CD8-positive, alpha-beta memory T cell (primary cell): ENCODE measurements around the gene PALLD. TPM values are rescaled to one million over a fixed set of nuclear protein-coding genes. Genes with fewer than 3 reads are reported as not detected.

Experiments
- CTCF ChIA-PET: fragments of 350-600 bp; sonication (Branson Sonifier 250); formaldehyde crosslinking; loops from one replicate; lab custom pipeline; 2021; ENCODE audit warnings: antibody characterized with exemption; lab: Charles Lee
- POLR2A ChIA-PET: fragments of 350-600 bp; sonication (Branson Sonifier 250); formaldehyde crosslinking; loops from one replicate; lab custom pipeline; 2021; ENCODE audit warnings: antibody characterized with exemption; lab: Charles Lee
- DNase-seq, 5 donors: peaks; one replicate each; pipeline versions ENCODE4 v3.0.0 to v3.0.0-alpha.2; 2020 to 2022; ENCODE audit warnings: mixed read lengths in 1 of 5
- H3K27ac ChIP-seq: one replicate; pipeline ENCODE4 v1.7.0; 2013; ENCODE audit warnings: low read depth, mild to moderate bottlenecking, low read length, moderate library complexity
- H3K27me3 ChIP-seq: 2 replicates; pipeline ENCODE4 v1.7.0; 2013; ENCODE audit warnings: low read length, mild to moderate bottlenecking; ENCODE audit not compliant: insufficient read depth, poor library complexity, severe bottlenecking
- H3K36me3 ChIP-seq: 2 replicates; pipeline ENCODE4 v1.7.0; 2013; ENCODE audit warnings: mild to moderate bottlenecking, low read length, moderate library complexity; ENCODE audit not compliant: insufficient read depth
- H3K4me1 ChIP-seq: 2 replicates; pipeline ENCODE4 v1.7.0; 2013; ENCODE audit warnings: mild to moderate bottlenecking, low read length, moderate library complexity; ENCODE audit not compliant: insufficient read depth
- H3K4me3 ChIP-seq: 2 replicates; pipeline ENCODE4 v1.7.0; 2013; ENCODE audit warnings: mild to moderate bottlenecking, low read length
- H3K9me3 ChIP-seq: 2 replicates; pipeline ENCODE4 v1.7.0; 2013; ENCODE audit warnings: mild to moderate bottlenecking, low read length
- H3K27ac Mint-ChIP-seq, 8 donors: one replicate each; pipeline ENCODE4 v1.8.0; 2020 to 2021; ENCODE audit warnings: mixed read lengths in 8 of 8, mild to moderate bottlenecking in 6 of 8, inconsistent platforms in 3 of 8, moderate library complexity in 3 of 8
- H3K27me3 Mint-ChIP-seq, 2 donors: one replicate each; pipeline ENCODE4 v1.8.0; 2020 to 2021; ENCODE audit warnings: mixed read lengths in 2 of 2, mild to moderate bottlenecking in 1 of 2, moderate library complexity in 1 of 2
- H3K36me3 Mint-ChIP-seq, 3 donors: one replicate each; pipeline ENCODE4 v1.8.0; 2020 to 2021; ENCODE audit warnings: mixed read lengths in 3 of 3, inconsistent platforms in 1 of 3, mild to moderate bottlenecking in 1 of 3
- H3K4me1 Mint-ChIP-seq, 3 donors: one replicate each; pipeline ENCODE4 v1.8.0; 2020 to 2021; ENCODE audit warnings: mixed read lengths in 3 of 3, inconsistent platforms in 1 of 3, mild to moderate bottlenecking in 1 of 3
- H3K4me3 Mint-ChIP-seq, 7 donors: one replicate each; pipeline ENCODE4 v1.8.0; 2020 to 2021; ENCODE audit warnings: mixed read lengths in 7 of 7, mild to moderate bottlenecking in 6 of 7, moderate library complexity in 4 of 7, inconsistent platforms in 2 of 7
- H3K9me3 Mint-ChIP-seq, 5 donors: one replicate each; pipeline ENCODE4 v1.8.0; 2020 to 2022; ENCODE audit warnings: mixed read lengths in 5 of 5, mild to moderate bottlenecking in 3 of 5, moderate library complexity in 2 of 5, inconsistent platforms in 1 of 5
- polyA plus RNA-seq: library from polyadenylated mRNA; unstranded; fragments of 300-500 nt; fragmentation: Illumina TruSeq; gene quantifications from one replicate; pipeline ENCODE4 v1.2.3, GENCODE V29; 2021
- total RNA-seq, 2 experiments: library from RNA; stranded (reverse); gene quantifications; one replicate each; pipeline ENCODE4 v1.2.3, GENCODE V29; 2021

Gene PALLD
- total and polyA plus RNA-seq, 3 experiments from 2014 or later: 0.35 to 0.97 (median 0.47) TPM

DNA sequence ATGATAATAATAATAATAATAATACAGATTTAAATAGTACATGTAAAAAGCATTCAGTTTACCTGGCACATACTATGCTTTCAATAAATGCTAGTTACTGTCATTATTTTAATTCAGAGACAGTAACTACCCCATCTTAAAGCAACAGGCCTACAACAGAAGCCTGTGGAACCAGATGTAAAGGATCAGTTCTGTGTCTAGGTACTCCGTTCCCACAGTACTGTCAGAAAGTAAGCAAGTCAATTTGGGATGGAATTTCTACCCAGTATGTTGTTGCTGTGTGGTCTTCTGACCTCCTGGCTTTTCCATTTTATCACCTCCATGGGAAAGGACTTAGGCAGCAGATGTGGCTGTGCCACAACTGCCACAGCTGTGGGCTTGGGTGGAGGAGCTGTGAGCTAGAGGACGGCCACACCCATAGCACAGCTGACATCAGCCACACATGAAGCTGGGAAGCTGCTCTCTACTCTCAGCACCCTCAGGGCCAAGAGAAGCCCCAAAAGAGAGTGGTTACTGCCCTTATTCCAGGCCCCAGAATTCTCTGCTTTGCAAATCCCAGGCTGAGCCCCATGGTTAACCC is 410.4 kb downstream of the PALLD start:
- peaks cover 0 to 7% (median 6%) of the 10 kb centered on the region in 3 donors for H3K4me1 Mint-ChIP-seq

DNA sequence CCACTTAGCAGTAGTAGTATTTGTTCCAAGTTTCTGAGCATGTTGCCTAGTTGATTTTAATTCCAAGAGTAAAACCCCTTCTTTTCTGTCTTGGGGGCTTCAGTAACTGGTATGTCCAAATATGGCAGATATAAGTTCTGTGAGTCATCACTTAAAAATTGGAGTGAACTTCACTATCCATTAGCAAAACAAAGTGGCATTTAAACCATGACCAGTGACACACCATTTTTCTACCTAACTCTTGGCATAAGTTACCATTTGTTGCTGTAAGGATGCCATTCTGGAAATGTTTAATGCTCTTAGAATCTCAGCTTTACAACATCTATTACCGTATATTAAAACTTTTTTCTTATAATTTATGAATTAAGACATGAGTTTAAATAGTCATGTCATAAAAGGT is 411.2 kb downstream of the PALLD start:
- no peaks in the 10 kb centered on the region for H3K36me3 Mint-ChIP-seq
- H3K27me3 Mint-ChIP-seq: no peaks in the 10 kb centered on the region
- H3K9me3 Mint-ChIP-seq: no peaks in the 10 kb centered on the region
- no peak overlapping the region for H3K4me3 Mint-ChIP-seq
- H3K27me3 ChIP-seq: no peaks in the 10 kb centered on the region
- no peaks in the 10 kb centered on the region for H3K9me3 ChIP-seq
- no peak overlapping the region for H3K4me3 ChIP-seq
- DNase-seq: no peak
- no peak overlapping the region for H3K27ac ChIP-seq
- CTCF ChIA-PET: no interaction called here
- H3K36me3 ChIP-seq: no peaks in the 10 kb centered on the region
- no peaks in the 10 kb centered on the region for H3K4me1 ChIP-seq
- H3K27ac Mint-ChIP-seq: peak overlapping the region in 1 of 8 donors; percentile 33
- POLR2A ChIA-PET: no interaction called here
- H3K4me1 Mint-ChIP-seq: peaks cover 0 to 7% (median 6%) of the 10 kb centered on the region in 3 donors

More for the DNA sequence above, 410.4 kb downstream of the PALLD start:
- H3K4me1 ChIP-seq: no peaks in the 10 kb centered on the region
- peak in 1 of 5 donors; percentile 4 for DNase-seq
- peak overlapping the region in 2 of 8 donors; percentile 40 to 70 for H3K27ac Mint-ChIP-seq
- no peaks in the 10 kb centered on the region for H3K27me3 ChIP-seq
- peak overlapping the region in 1 of 7 donors; percentile 40 for H3K4me3 Mint-ChIP-seq
- ChIA-PET CTCF (no interaction called here), POLR2A (no interaction called here)
- H3K36me3 Mint-ChIP-seq: no peaks in the 10 kb centered on the region
- no peaks in the 10 kb centered on the region for H3K9me3 ChIP-seq
- H3K4me3 ChIP-seq: no peak overlapping the region
- H3K27me3 Mint-ChIP-seq: no peaks in the 10 kb centered on the region
- H3K27ac ChIP-seq: no peak overlapping the region
- no peaks in the 10 kb centered on the region for H3K36me3 ChIP-seq
- H3K9me3 Mint-ChIP-seq: no peaks in the 10 kb centered on the region

DNA sequence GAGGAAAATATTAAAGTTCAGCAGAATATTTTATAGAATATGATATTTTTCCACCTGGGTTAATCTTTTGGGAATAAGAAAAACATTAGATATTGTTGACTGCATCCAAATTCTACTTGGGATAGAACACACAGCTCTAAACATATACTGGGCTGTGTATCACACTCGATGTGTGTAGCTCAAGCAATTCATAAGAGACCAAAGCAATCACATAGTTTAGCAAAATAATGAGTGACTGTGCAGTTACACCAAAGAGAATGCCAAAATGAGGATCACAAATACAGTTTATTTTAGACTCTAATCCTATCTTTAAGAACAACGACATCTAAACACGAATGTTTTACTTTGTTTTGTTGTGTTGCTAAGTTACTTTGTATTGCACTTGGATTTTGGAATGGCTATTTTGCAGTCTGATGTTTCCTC is 412.0 kb downstream of the PALLD start:
- no peaks in the 10 kb centered on the region for H3K27me3 Mint-ChIP-seq
- no peak overlapping the region for H3K4me3 ChIP-seq
- no peak overlapping the region for H3K27ac Mint-ChIP-seq
- no peaks in the 10 kb centered on the region for H3K36me3 Mint-ChIP-seq
- no peaks in the 10 kb centered on the region for H3K36me3 ChIP-seq
- no peak overlapping the region for H3K4me3 Mint-ChIP-seq
- ChIA-PET POLR2A (no interaction called here), CTCF (no interaction called here)
- H3K27me3 ChIP-seq: no peaks in the 10 kb centered on the region
- no peaks in the 10 kb centered on the region for H3K9me3 ChIP-seq
- DNase-seq: no peak
- H3K4me1 Mint-ChIP-seq: peaks cover 0 to 7% (median 6%) of the 10 kb centered on the region in 3 donors
- H3K27ac ChIP-seq: no peak overlapping the region
- no peaks in the 10 kb centered on the region for H3K9me3 Mint-ChIP-seq
- H3K4me1 ChIP-seq: no peaks in the 10 kb centered on the region

DNA sequence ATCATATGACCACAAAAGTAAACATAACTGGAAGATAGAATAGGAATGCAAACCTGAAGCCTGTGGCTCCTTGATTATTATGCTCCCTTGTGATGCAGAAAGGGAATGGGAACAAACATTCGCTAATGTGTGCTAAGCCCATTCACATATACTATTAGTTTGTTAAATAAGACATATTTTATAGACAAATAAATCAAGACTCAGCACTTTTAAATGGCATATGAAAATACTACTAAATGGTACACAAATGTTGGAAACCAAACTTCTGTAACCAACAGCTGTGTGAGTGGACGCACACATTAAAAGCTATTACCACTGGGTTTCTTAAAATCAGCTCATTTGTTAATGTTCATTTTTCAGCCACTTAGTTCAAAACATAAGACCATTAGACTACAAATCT is 417.2 kb downstream of the PALLD start:
- CTCF ChIA-PET: no interaction called here
- Histone ChIP-seq H3K4me1 (no peaks in the 10 kb centered on the region), H3K27ac (no peak overlapping the region), H3K4me3 (no peak overlapping the region), H3K9me3 (no peaks in the 10 kb centered on the region), H3K27me3 (no peaks in the 10 kb centered on the region), H3K36me3 (no peaks in the 10 kb centered on the region)
- Mint-ChIP-seq H3K27ac (no peak overlapping the region), H3K9me3 (no peaks in the 10 kb centered on the region), H3K4me1 (no peaks in the 10 kb centered on the region), H3K4me3 (no peak overlapping the region), H3K36me3 (no peaks in the 10 kb centered on the region), H3K27me3 (no peaks in the 10 kb centered on the region)
- POLR2A ChIA-PET: no interaction called here
- DNase-seq: no peak

DNA sequence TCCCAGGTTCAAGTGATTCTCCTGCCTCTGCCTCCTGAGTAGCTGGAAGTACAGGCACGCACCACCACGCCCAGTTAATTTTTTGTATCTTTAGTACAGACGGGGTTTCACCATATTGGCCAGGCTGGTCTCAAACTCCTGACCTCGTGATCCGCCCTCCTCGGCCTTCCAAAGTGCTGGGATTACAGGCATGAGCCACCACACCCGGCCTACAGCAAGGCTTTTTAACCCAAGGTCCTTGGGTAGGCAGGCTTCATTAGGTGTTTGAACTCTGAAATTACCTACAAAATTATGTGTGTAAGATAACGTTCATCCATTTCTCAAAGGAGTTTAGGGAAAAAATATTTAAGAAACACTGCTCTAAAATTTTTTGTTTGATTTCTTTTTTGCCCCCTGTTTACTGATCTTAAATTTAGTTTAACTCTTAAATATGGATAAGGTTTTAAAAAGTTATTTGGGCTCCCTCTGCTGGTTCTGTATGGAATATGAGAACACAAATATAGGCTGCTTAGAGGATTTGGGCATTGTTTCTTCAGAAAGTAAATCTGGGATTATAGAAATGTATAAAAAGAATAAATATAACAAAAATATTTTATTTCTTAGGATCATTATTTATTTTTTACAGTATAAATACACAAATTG is 420.4 kb downstream of the PALLD start:
- Histone ChIP-seq H3K36me3 (no peaks in the 10 kb centered on the region), H3K4me1 (no peaks in the 10 kb centered on the region), H3K4me3 (no peak overlapping the region), H3K27me3 (no peaks in the 10 kb centered on the region), H3K27ac (no peak overlapping the region), H3K9me3 (no peaks in the 10 kb centered on the region)
- no peaks in the 10 kb centered on the region for H3K27me3 Mint-ChIP-seq
- ChIA-PET POLR2A (no interaction called here), CTCF (no interaction called here)
- no peaks in the 10 kb centered on the region for H3K9me3 Mint-ChIP-seq
- no peak for DNase-seq
- no peak overlapping the region for H3K27ac Mint-ChIP-seq
- no peak overlapping the region for H3K4me3 Mint-ChIP-seq
- H3K4me1 Mint-ChIP-seq: no peaks in the 10 kb centered on the region
- H3K36me3 Mint-ChIP-seq: no peaks in the 10 kb centered on the region

DNA sequence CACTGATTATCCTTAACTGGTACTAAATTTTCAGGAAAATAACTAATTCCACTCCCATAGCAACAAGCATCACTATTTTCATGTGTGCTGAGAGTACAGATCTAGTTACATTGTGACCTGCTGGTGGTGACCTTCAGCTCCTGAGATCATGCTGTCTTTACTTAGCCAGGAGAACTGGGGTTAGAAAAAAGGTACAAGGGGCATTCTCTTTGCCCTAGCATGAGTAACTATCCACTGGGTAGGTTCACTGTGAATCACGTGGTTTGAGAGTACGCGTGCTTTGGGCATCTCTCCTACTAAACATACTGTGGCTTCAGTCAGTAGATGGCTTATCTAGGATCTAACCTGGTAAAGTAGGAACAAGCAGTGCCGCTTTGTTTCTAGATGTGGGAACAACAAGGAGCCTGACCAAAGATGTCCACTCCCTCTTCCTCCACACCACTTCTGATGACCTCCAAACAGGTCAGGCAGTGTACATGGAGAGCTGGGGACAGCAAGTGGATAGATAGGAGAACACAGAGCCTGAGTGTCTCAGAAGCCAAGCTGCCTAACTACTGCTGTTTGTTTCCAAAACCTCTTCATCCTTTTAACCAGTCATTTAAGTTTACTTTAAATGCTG is 423.0 kb downstream of the PALLD start:
- Mint-ChIP-seq H3K9me3 (no peaks in the 10 kb centered on the region), H3K27me3 (peaks cover 0 to 1% of the 10 kb centered on the region in 2 donors), H3K4me1 (peaks cover 0 to 4% (median 0%) of the 10 kb centered on the region in 3 donors), H3K36me3 (no peaks in the 10 kb centered on the region), H3K27ac (no peak overlapping the region), H3K4me3 (no peak overlapping the region)
- ChIA-PET POLR2A (no interaction called here), CTCF (no interaction called here)
- no peaks in the 10 kb centered on the region for H3K4me1 ChIP-seq
- no peak overlapping the region for H3K27ac ChIP-seq
- no peak overlapping the region for H3K4me3 ChIP-seq
- no peaks in the 10 kb centered on the region for H3K36me3 ChIP-seq
- DNase-seq: no peak
- H3K9me3 ChIP-seq: no peaks in the 10 kb centered on the region
- H3K27me3 ChIP-seq: no peaks in the 10 kb centered on the region

DNA sequence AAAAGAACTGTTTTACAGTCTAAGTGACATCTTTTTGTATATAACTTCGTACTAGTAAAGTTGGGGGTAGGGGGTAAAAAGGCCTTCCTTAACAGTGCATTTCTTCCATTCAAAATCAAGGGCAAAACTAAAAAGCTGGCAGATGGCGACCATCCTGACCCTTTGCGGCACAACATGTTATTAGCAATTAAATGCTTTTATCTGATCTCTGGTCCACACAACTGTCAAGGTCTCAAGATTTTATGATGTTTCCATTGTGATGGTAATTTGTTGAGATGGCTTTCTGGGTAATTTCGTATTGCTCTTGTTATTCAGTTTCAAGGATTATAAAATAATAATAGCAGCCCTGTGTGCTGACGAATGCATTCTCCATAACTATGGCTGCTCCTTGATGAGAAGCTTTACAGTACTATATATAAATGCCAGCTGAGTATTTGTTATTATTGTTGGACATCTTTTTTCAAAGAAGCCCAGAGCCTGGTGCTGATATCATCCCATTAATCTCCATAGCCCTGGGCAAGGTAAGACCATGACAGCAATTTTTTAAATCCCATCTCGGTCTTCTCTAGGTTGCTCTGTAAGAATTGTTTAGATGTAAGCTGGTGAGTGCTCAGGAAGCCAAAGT is 423.7 kb downstream of the PALLD start:
- no peak for DNase-seq
- no peaks in the 10 kb centered on the region for H3K4me1 ChIP-seq
- CTCF ChIA-PET: interaction anchor here (1.0 to 1.4 kb wide), 3 partner anchors 12 to 128 kb away, joined by 3 to 6 read pairs (median 4); partner anchors contain the start of gene CBR4
- Mint-ChIP-seq H3K27ac (no peak overlapping the region), H3K36me3 (no peaks in the 10 kb centered on the region), H3K27me3 (peaks cover 0 to 1% of the 10 kb centered on the region in 2 donors), H3K4me3 (no peak overlapping the region), H3K4me1 (peaks cover 0 to 4% (median 0%) of the 10 kb centered on the region in 3 donors), H3K9me3 (no peaks in the 10 kb centered on the region)
- no peaks in the 10 kb centered on the region for H3K36me3 ChIP-seq
- POLR2A ChIA-PET: no interaction called here
- H3K27ac ChIP-seq: no peak overlapping the region
- H3K27me3 ChIP-seq: no peaks in the 10 kb centered on the region
- H3K4me3 ChIP-seq: no peak overlapping the region
- H3K9me3 ChIP-seq: no peaks in the 10 kb centered on the region
